B cell (primary cell): ENCODE measurements around the gene CFAP20DC. TPM values are rescaled to one million over a fixed set of nuclear protein-coding genes. Genes with fewer than 3 reads are reported as not detected.
"Not testable (repeated sequence)": the region's sequence is repeated elsewhere in the genome, so short reads cannot be mapped to it uniquely, and the experiment has no call there.

ENCODE experiments used
- ATAC-seq: fragments of 200-7000 bp; cut with Tn5 transposase; one replicate; pipeline ENCODE4 v1.10.0; 2021; ENCODE audit warnings: low read depth, mild to moderate bottlenecking, moderate number of reproducible peaks, moderate library complexity
- CTCF ChIA-PET: fragments of 350-600 bp; sonication (Branson Sonifier 250); formaldehyde crosslinking; loops from one replicate; lab custom pipeline; 2021; ENCODE audit warnings: antibody characterized with exemption, inconsistent platforms; lab: Charles Lee
- POLR2A ChIA-PET: fragments of 350-600 bp; sonication (Branson Sonifier 250); formaldehyde crosslinking; loops from one replicate; lab custom pipeline; 2021; ENCODE audit warnings: antibody characterized with exemption; lab: Charles Lee
- DNase-seq: peaks from one replicate; pipeline ENCODE4 v3.0.0; 2013
- H2AFZ ChIP-seq: 2 replicates; pipeline ENCODE4 v1.6.1; 2012; ENCODE audit warnings: mild to moderate bottlenecking, low read depth, low read length; ENCODE audit not compliant: insufficient read depth, poor library complexity, severe bottlenecking
- H3K27ac ChIP-seq, 2 donors: 1 replicate in 1 of 2; 2 replicates in 1 of 2; pipeline ENCODE4 v1.5.1; 2012 to 2013; ENCODE audit warnings: low read length in 2 of 2, mild to moderate bottlenecking in 2 of 2, moderate library complexity in 1 of 2
- H3K27me3 ChIP-seq, 4 experiments: fragments of 200-600 bp in 1 of 4; sonication (generic) in 1 of 4; replicated peaks in 1 of 4; 1 replicate in 2 of 4; 2 replicates in 2 of 4; pipeline versions ENCODE4 v1.6.1 to v1.7.0; 2013 to 2016; ENCODE audit warnings: low read length in 3 of 4, mild to moderate bottlenecking in 2 of 4, mixed read lengths in 1 of 4, moderate library complexity in 1 of 4; ENCODE audit not compliant: insufficient read depth in 4 of 4, control insufficient read depth in 3 of 4; ENCODE audit errors: control extremely low read depth in 1 of 4
- H3K36me3 ChIP-seq, 2 experiments: replicated peaks in 1 of 2; 1 replicate in 1 of 2; 2 replicates in 1 of 2; pipeline versions ENCODE4 v1.6.1 to v1.7.1; 2013; ENCODE audit warnings: low read length in 1 of 2; ENCODE audit not compliant: insufficient read depth in 2 of 2, control insufficient read depth in 1 of 2; ENCODE audit errors: control extremely low read depth in 1 of 2, extremely low read depth in 1 of 2
- H3K4me1 ChIP-seq, 2 donors: fragments of 200-600 bp in 1 of 2; sonication (generic) in 1 of 2; 1 replicate in 1 of 2; 2 replicates in 1 of 2; pipeline versions ENCODE4 v1.5.1 to v1.6.1; 2013 to 2017; ENCODE audit warnings: low read length in 2 of 2; ENCODE audit not compliant: control insufficient read depth in 2 of 2, insufficient read depth in 2 of 2
- H3K4me2 ChIP-seq: replicated peaks from 2 replicates; pipeline ENCODE3; 2012; ENCODE audit warnings: mild to moderate bottlenecking, low read depth, low read length; ENCODE audit not compliant: poor library complexity, severe bottlenecking
- H3K4me3 ChIP-seq, 5 experiments: fragments of 200-600 bp in 1 of 5; sonication (generic) in 1 of 5; 1 replicate in 3 of 5; 2 replicates in 2 of 5; pipeline versions ENCODE4 v1.5.1 to v1.7.0; 2011 to 2016; ENCODE audit warnings: low read length in 4 of 5, mild to moderate bottlenecking in 4 of 5, low read depth in 2 of 5, control low read depth in 1 of 5, moderate library complexity in 1 of 5; ENCODE audit not compliant: insufficient read depth in 1 of 5; ENCODE audit errors: control extremely low read depth in 1 of 5, extremely low read depth in 1 of 5
- H3K79me2 ChIP-seq: fragments of 200-600 bp; sonication (generic); one replicate; pipeline ENCODE4 v1.6.0; 2016; ENCODE audit warnings: low read length; ENCODE audit not compliant: control insufficient read depth, insufficient read depth
- H3K9ac ChIP-seq: fragments of 200-600 bp; sonication (generic); 2 replicates; pipeline ENCODE4 v1.6.1; 2017; ENCODE audit warnings: mild to moderate bottlenecking, low read length, moderate library complexity
- H3K9me3 ChIP-seq, 3 donors: one replicate each; pipeline versions ENCODE4 v1.6.1 to v1.7.1; 2013; ENCODE audit warnings: low read length in 2 of 3; ENCODE audit not compliant: control insufficient read depth in 2 of 3, insufficient read depth in 1 of 3; ENCODE audit errors: control extremely low read depth in 1 of 3
- H4K20me1 ChIP-seq: 2 replicates; pipeline ENCODE4 v1.6.0; 2012; ENCODE audit warnings: mild to moderate bottlenecking, low read length; ENCODE audit not compliant: insufficient read depth, control insufficient read depth, poor library complexity, severe bottlenecking
- H3K27ac Mint-ChIP-seq: one replicate; pipeline ENCODE4 v1.8.0; 2021; ENCODE audit warnings: mixed read lengths
- H3K27me3 Mint-ChIP-seq: one replicate; pipeline ENCODE4 v1.8.0; 2021; ENCODE audit warnings: mixed read lengths
- H3K4me1 Mint-ChIP-seq: one replicate; pipeline ENCODE4 v1.8.0; 2021; ENCODE audit warnings: mixed read lengths
- H3K4me3 Mint-ChIP-seq: one replicate; pipeline ENCODE4 v1.8.0; 2021; ENCODE audit warnings: mixed read lengths
- H3K9me3 Mint-ChIP-seq: one replicate; pipeline ENCODE4 v1.8.0; 2022; ENCODE audit warnings: mixed read lengths; ENCODE audit not compliant: insufficient read depth
- EZH2 ChIP-seq: IDR thresholded peaks from 2 replicates; pipeline ENCODE4 v1.6.1; 2012; ENCODE audit warnings: borderline replicate concordance, low read depth, mild to moderate bottlenecking, moderate library complexity, low read length; ENCODE audit not compliant: insufficient read depth, poor library complexity, severe bottlenecking
- WGBS: methylation state at CpG from one replicate; pipeline ENCODE4 v1.1.5; 2013; ENCODE audit warnings: missing lambda C conversion rate; ENCODE audit not compliant: insufficient coverage; 5-methylcytosine and 5-hydroxymethylcytosine counted together
- intact Hi-C: fragments of 100-400 bp; cut with micrococcal nuclease; formaldehyde crosslinking; loops from one replicate; pipeline ENCODE4 v1.10.0; 2022
- polyA plus RNA-seq: library from polyadenylated mRNA; depleted of rRNA; stranded (reverse); fragments of >200 nt; gene quantifications from 2 replicates; pipeline ENCODE4 v1.2.3, GENCODE V29; 2012
- total RNA-seq, 2 donors: library from RNA; stranded (reverse); fragments of 120-200 nt in 1 of 2; gene quantifications; 1 replicate in 1 of 2; 2 replicates in 1 of 2; pipeline versions ENCODE4 v1.2.3 to v1.2.4, GENCODE V29; 2013 to 2022
- TF ChIP-seq, protein P1 (sequence below): fragments of 200-600 bp; IDR thresholded peaks from one replicate; pipeline ENCODE4 v1.8.0; 2022; ENCODE audit warnings: antibody characterized with exemption, mild to moderate bottlenecking

The CFAP20DC gene
- total and polyA plus RNA-seq, 2 donors (not counting 1 experiment from before 2014, with no cell fraction given), result 0.27 to 1.2 TPM

DNA sequence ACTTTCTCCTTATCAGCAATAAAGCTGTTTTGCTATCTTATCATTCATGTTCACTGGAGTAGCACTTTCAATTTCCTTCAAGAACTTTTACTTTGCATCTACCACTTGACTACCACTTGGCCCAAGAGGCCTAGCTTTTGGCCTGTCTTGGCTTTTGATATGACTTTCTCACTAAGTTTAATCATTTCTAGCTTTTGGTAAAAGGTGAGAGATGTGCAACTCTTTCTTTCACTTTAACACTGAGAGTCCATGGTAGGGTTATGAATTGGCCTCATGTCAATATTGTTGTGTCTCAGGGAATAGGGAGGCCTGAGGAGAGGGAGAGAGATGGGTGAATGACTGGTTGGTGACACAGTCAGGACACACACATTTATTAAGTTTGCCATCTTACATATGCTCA is 352.3 kb downstream of the CFAP20DC start:
- Mint-ChIP-seq H3K27me3 (no peaks in the 10 kb centered on the region), H3K9me3 (peaks cover 2% of the 10 kb centered on the region), H3K4me1 (no peaks in the 10 kb centered on the region), H3K27ac (no peak overlapping the region), H3K4me3 (no peak overlapping the region)
- H3K9me3 ChIP-seq, result peaks cover 0 to 1% (median 0%) of the 10 kb centered on the region in 3 donors
- DNase-seq (no peak), ATAC-seq (no peak)
- no peaks in the 10 kb centered on the region for H3K79me2 ChIP-seq
- H3K4me3 ChIP-seq, result no peak overlapping the region
- TF ChIP-seq, protein P1, sequence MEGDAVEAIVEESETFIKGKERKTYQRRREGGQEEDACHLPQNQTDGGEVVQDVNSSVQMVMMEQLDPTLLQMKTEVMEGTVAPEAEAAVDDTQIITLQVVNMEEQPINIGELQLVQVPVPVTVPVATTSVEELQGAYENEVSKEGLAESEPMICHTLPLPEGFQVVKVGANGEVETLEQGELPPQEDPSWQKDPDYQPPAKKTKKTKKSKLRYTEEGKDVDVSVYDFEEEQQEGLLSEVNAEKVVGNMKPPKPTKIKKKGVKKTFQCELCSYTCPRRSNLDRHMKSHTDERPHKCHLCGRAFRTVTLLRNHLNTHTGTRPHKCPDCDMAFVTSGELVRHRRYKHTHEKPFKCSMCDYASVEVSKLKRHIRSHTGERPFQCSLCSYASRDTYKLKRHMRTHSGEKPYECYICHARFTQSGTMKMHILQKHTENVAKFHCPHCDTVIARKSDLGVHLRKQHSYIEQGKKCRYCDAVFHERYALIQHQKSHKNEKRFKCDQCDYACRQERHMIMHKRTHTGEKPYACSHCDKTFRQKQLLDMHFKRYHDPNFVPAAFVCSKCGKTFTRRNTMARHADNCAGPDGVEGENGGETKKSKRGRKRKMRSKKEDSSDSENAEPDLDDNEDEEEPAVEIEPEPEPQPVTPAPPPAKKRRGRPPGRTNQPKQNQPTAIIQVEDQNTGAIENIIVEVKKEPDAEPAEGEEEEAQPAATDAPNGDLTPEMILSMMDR, result no peak
- TF ChIP-seq EZH2, result no peak
- H3K4me1 ChIP-seq, result no peaks in the 10 kb centered on the region
- H3K4me2 ChIP-seq, result no peak overlapping the region
- H4K20me1 ChIP-seq, result no peaks in the 10 kb centered on the region
- no peak overlapping the region for H3K27ac ChIP-seq
- no peaks in the 10 kb centered on the region for H3K27me3 ChIP-seq
- H2AFZ ChIP-seq, result no peak overlapping the region
- no peaks in the 10 kb centered on the region for H3K36me3 ChIP-seq
- no peak overlapping the region for H3K9ac ChIP-seq
- POLR2A ChIA-PET, result no interaction called here
- intact Hi-C loops, result no loop called here
- CTCF ChIA-PET, result interaction anchor here (1.2 kb wide), 1 partner anchor 68 kb away, joined by 3 read pairs; no protein-coding TSS in a partner anchor

DNA sequence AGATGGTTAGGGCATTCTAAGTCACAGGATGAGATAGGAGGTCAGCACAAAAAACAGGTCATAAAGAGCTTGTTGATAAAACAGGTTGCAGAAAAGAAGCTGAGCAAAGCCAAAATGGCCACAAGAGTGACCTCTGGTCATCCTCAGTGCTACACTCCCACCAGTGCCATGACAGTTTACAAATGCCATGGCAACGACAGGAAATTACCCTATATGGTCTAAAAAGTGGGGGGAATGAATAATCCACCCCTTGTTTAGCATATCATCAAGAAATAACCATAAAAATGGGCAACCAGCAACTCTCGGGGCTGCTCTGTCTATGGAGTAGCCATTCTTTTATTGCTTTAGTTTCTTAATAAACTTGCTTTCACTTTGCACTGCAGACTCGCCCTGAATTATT is 353.0 kb downstream of the CFAP20DC start:
- ATAC-seq, result not testable (repeated sequence)
- 93% methylated on average over 2 of the region's 3 CpGs for WGBS
- CTCF ChIA-PET, result interaction anchor here (1.2 kb wide), 1 partner anchor 67 kb away, joined by 3 read pairs; no protein-coding TSS in a partner anchor

More for the DNA sequence above, 353.0 kb downstream of the CFAP20DC start:
- POLR2A ChIA-PET, H3K4me1 ChIP-seq, H3K9me3 Mint-ChIP-seq, H3K9ac ChIP-seq, H3K27ac Mint-ChIP-seq, DNase-seq, H3K4me3 ChIP-seq, H3K27me3 ChIP-seq, H4K20me1 ChIP-seq, H3K27me3 Mint-ChIP-seq, H2AFZ ChIP-seq, H3K36me3 ChIP-seq, H3K4me2 ChIP-seq, H3K79me2 ChIP-seq, H3K9me3 ChIP-seq, intact Hi-C loops, H3K4me3 Mint-ChIP-seq, H3K4me1 Mint-ChIP-seq, H3K27ac ChIP-seq: not testable (repeated sequence)
